Measurements from ENCODE around the gene LGALS3BP. TPM values are rescaled to one million over a fixed set of nuclear protein-coding genes. Genes with fewer than 3 reads are reported as not detected.
A peak's percentile ranks its signal among the peaks of the same experiment; 100 is the strongest.

LGALS3BP gene, protein sequence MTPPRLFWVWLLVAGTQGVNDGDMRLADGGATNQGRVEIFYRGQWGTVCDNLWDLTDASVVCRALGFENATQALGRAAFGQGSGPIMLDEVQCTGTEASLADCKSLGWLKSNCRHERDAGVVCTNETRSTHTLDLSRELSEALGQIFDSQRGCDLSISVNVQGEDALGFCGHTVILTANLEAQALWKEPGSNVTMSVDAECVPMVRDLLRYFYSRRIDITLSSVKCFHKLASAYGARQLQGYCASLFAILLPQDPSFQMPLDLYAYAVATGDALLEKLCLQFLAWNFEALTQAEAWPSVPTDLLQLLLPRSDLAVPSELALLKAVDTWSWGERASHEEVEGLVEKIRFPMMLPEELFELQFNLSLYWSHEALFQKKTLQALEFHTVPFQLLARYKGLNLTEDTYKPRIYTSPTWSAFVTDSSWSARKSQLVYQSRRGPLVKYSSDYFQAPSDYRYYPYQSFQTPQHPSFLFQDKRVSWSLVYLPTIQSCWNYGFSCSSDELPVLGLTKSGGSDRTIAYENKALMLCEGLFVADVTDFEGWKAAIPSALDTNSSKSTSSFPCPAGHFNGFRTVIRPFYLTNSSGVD
- total RNA-seq (178 and 185 TPM in 2 replicates), polyA plus RNA-seq (181 and 213 TPM in 2 replicates)

DNA sequence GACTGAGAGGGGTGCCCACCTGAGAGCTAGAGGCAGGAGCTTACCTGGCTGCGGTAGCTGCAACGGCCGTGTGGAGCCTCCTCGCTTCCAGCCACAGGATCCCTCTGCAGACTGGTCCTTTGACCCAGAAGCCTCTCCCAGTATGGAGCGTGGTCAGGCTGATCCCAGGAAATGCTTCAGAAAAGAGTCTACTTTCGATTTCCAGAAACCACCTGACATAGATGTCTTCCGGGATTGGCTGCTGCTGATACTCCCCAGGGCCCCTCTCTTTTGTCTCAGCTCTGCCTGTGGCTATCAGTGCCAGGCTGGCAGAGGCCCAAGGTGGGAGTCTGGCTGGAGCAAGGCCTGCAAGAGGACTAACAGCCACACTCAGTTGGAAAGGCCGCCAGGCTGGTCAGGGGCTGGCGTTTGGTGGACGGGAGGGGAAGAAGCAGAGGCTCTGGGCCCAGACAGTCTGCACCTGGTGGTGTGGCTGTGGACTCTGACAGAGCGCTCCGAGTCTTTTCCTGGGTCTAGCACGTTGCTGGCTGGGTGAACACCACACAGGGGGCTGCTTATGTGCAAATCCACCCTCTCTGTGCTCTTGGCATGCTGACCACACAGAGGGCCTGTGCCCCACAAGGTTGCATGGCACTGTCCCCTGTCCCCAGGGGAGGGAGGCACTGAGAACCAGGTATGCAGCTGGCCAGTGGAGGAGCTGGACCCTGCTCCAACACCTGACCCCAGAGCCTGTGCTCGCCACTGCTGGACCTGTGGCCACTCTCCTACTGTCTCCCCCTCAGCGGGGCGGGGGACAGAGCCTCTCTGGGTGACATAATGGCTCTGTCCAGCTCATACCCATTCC lies at the start of gene LGALS3BP:
LGALS3BP (minus strand) TSS at position 144 of the 844 bp plus-strand sequence. CDS start 2,732 bp downstream, outside the sequence.
- peak; percentile 78 to 95 for DNase-seq (ENCODE audit: low read depth in 1 of 2, low spot score in 1 of 2)
- Histone ChIP-seq H3K27ac (peak within 1 kb of the TSS; percentile 85), H3K4me3 (peak within 1 kb of the TSS; percentile 12), H3K9me3 (ENCODE audit: low read depth) (no peaks in the 10 kb centered on the region), H3K36me3 (no peaks in the 10 kb centered on the region), H3K4me1 (ENCODE audit: low read depth) (peaks cover 20% of the 10 kb centered on the region), H3K27me3 (no peaks in the 10 kb centered on the region)
- TF ChIP-seq, protein P1, sequence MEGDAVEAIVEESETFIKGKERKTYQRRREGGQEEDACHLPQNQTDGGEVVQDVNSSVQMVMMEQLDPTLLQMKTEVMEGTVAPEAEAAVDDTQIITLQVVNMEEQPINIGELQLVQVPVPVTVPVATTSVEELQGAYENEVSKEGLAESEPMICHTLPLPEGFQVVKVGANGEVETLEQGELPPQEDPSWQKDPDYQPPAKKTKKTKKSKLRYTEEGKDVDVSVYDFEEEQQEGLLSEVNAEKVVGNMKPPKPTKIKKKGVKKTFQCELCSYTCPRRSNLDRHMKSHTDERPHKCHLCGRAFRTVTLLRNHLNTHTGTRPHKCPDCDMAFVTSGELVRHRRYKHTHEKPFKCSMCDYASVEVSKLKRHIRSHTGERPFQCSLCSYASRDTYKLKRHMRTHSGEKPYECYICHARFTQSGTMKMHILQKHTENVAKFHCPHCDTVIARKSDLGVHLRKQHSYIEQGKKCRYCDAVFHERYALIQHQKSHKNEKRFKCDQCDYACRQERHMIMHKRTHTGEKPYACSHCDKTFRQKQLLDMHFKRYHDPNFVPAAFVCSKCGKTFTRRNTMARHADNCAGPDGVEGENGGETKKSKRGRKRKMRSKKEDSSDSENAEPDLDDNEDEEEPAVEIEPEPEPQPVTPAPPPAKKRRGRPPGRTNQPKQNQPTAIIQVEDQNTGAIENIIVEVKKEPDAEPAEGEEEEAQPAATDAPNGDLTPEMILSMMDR (IDR thresholded peaks at IDR 0.05; ENCODE audit: low read depth, low read length) = no peak

DNA sequence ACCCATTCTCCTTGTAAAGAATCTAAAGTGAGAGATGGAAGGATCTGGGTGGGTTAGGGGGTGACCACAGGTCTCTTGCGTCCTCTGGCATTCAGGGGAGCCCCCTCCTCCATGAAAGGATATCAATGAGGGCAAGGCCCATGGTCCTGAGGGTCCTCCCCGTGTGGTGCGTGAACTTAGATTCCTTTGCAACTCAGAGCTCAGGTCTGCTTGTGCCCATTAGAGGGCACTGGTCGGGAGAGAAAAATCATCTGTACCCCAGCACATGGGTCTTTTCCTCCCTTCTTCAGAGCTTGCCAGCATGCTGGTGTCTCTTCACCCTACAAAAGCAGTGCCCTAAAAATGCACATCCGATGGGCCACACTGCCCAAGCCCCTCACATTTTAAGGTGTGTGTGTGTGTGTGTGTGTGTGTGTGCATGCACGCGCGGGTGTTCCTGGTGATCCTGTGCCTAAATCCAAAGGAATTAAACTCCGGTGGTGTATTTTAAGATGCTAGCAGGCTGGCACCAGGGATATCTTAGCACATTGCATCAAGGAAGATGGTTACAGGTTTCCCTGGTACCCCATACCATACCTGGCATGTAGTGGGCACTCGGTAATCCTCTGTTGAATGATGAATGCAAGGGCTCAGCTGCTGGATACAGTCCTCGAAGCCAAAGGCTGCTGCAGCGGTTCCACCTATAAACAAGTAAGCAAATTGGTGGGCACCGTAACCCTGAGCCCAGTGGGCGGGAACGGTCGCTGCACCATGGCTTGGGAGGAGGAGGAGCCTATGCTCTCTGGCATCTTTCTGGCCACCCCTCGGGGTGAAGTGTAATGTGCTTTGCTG lies 49.0 kb upstream of the LGALS3BP start:
- H3K4me3 ChIP-seq = no peak overlapping the region
- H3K4me1 ChIP-seq (ENCODE audit: low read depth) = peaks cover 40% of the 10 kb centered on the region
- no peaks in the 10 kb centered on the region for H3K36me3 ChIP-seq
- no peaks in the 10 kb centered on the region for H3K9me3 ChIP-seq (ENCODE audit: low read depth)
- no peak overlapping the region for H3K27ac ChIP-seq
- H3K27me3 ChIP-seq = peaks cover 21% of the 10 kb centered on the region
- TF ChIP-seq, protein P1 (IDR thresholded peaks at IDR 0.05; ENCODE audit: low read depth, low read length) = peak; percentile 39
- DNase-seq (ENCODE audit: low read depth in 1 of 2, low spot score in 1 of 2) = no peak

DNA sequence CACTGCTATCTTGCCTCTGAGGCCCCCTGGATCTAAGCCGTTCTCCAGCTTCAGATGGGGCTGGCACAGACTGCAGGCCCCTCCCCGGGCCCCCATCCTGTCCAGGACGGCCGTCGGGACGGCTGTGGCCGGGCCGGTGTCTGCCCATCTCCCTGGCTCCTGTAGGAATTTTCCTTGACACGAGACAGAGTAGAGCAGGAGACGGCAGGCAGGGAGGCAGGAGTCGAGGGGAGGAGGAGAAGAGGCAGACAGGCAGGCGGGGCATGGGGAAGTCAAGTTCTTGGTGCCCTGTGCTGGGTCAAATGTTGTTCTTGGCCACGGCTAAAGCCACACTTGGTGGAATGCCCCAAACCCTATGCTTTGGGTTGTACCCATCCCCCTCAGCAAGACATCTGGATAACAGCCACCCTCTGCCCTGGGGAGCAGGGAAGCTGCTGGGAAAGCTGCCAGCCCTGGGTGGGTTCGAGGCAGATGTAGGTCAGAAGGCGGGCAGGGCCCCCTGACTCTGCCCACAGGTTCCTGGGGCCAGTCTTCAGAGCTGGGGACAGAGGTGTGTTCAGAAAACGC lies 48.3 kb upstream of the LGALS3BP start:
- H3K4me1 ChIP-seq (ENCODE audit: low read depth) = peaks cover 41% of the 10 kb centered on the region
- no peaks in the 10 kb centered on the region for H3K9me3 ChIP-seq (ENCODE audit: low read depth)
- H3K4me3 ChIP-seq = no peak overlapping the region
- no peaks in the 10 kb centered on the region for H3K36me3 ChIP-seq
- peak overlapping the region; percentile 61 for H3K27ac ChIP-seq
- DNase-seq (ENCODE audit: low read depth in 1 of 2, low spot score in 1 of 2) = peak in 1 of 2 donors; percentile 89
- peaks cover 21% of the 10 kb centered on the region for H3K27me3 ChIP-seq
- TF ChIP-seq, protein P1 (IDR thresholded peaks at IDR 0.05; ENCODE audit: low read depth, low read length) = no peak

DNA sequence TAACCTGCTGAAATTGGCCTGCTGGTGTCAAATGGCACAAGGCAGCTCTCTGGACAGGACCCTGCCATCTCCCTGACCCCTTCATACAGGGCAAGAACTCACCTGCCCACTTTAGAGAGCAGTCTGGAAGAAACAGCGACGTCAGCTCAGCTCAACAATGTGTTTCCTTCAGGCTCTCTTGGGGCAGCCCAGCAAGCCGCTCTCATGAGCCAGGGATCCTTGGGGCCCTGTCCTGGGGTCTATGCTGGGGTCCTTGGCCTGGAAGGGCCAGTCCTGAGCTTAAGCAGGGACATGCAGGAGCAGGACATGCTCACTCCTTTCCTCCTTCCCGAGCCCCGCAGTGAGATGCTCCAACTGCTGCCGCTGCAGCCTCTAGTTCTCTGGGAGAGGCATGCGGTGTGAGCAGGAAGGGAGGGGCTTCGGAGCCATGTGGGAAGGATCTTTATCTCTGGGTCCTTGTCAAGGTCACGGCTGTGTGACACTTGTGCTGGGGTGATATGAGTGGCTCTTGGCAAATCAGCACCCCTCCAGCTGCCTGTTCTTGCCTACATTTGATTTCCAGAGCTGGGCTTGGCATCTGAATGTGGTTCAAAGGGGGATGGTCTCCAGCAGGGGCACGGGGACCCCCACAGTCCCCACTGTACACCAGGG lies 47.7 kb upstream of the LGALS3BP start:
- TF ChIP-seq, protein P1 (IDR thresholded peaks at IDR 0.05; ENCODE audit: low read depth, low read length) = no peak
- no peaks in the 10 kb centered on the region for H3K36me3 ChIP-seq
- peak in 1 of 2 donors; percentile 77 for DNase-seq (ENCODE audit: low read depth in 1 of 2, low spot score in 1 of 2)
- peaks cover 21% of the 10 kb centered on the region for H3K27me3 ChIP-seq
- peak overlapping the region; percentile 61 for H3K27ac ChIP-seq
- H3K4me1 ChIP-seq (ENCODE audit: low read depth) = peaks cover 41% of the 10 kb centered on the region
- H3K4me3 ChIP-seq = no peak overlapping the region
- no peaks in the 10 kb centered on the region for H3K9me3 ChIP-seq (ENCODE audit: low read depth)

Measured in cardiac muscle cell (in vitro differentiated cells and primary cell).